OCI-LY1 (cell line): ENCODE results near the gene EXT2.

ENCODE experiments used
- H2AFZ ChIP-seq: fragments of 200-600 bp; sonication (generic), shearing (Covaris generic); 2 replicates; pipeline ENCODE4 v1.6.0; 2014; ENCODE audit warnings: antibody characterized with exemption, mild to moderate bottlenecking, low read length
- H3F3A ChIP-seq: fragments of 200-600 bp; sonication (generic), shearing (Covaris generic); 2 replicates; pipeline ENCODE4 v1.6.0; 2014; ENCODE audit warnings: mild to moderate bottlenecking, antibody characterized with exemption, low read length, moderate library complexity; ENCODE audit not compliant: insufficient read depth
- H3K27ac ChIP-seq: fragments of 200-600 bp; sonication (generic); 2 replicates; pipeline ENCODE4 v1.5.1; 2014; ENCODE audit warnings: low read length, mixed run types, mild to moderate bottlenecking, low read depth; ENCODE audit not compliant: poor library complexity, severe bottlenecking
- H3K27me3 ChIP-seq: fragments of 200-600 bp; sonication (generic); 2 replicates; pipeline ENCODE4 v1.6.0; 2014; ENCODE audit warnings: antibody characterized with exemption, mild to moderate bottlenecking, low read length, moderate library complexity; ENCODE audit not compliant: insufficient read depth
- H3K36me3 ChIP-seq: fragments of 200-600 bp; sonication (generic); 2 replicates; pipeline ENCODE4 v1.6.1; 2014; ENCODE audit warnings: mild to moderate bottlenecking, antibody characterized with exemption, low read length, moderate library complexity, mixed read lengths; ENCODE audit not compliant: insufficient read depth
- H3K4me1 ChIP-seq: fragments of 200-600 bp; sonication (generic); 2 replicates; pipeline ENCODE4 v1.5.1; 2014; ENCODE audit warnings: mild to moderate bottlenecking, low read length, moderate library complexity; ENCODE audit not compliant: insufficient read depth, severe bottlenecking
- H3K4me2 ChIP-seq: fragments of 200-600 bp; sonication (generic), shearing (Covaris generic); 2 replicates; pipeline ENCODE4 v1.6.1; 2014; ENCODE audit warnings: low read length
- H3K4me3 ChIP-seq: fragments of 200-600 bp; sonication (generic); 2 replicates; pipeline ENCODE4 v1.5.1; 2014; ENCODE audit warnings: low read length, low read depth, mild to moderate bottlenecking, mixed read lengths; ENCODE audit not compliant: poor library complexity, severe bottlenecking
- H3K79me2 ChIP-seq: fragments of 200-600 bp; shearing (Covaris generic); 2 replicates; pipeline ENCODE4 v1.6.1; 2016; ENCODE audit warnings: mixed run types, low read length, mixed read lengths; ENCODE audit not compliant: insufficient read depth
- H3K9ac ChIP-seq: fragments of 200-600 bp; sonication (generic), shearing (Covaris generic); 2 replicates; pipeline ENCODE4 v1.6.1; 2014; ENCODE audit warnings: mild to moderate bottlenecking, low read length, mixed read lengths
- H3K9me2 ChIP-seq: fragments of 200-600 bp; sonication (generic), shearing (Covaris generic); 2 replicates; pipeline ENCODE4 v1.6.1; 2014; ENCODE audit warnings: low read depth, mild to moderate bottlenecking, low read length, mixed read lengths
- H3K9me3 ChIP-seq: fragments of 200-600 bp; shearing (Covaris generic); 2 replicates; pipeline ENCODE4 v1.6.1; 2014; ENCODE audit warnings: low read length, mixed read lengths
- H4K20me1 ChIP-seq: fragments of 200-600 bp; sonication (generic), shearing (Covaris generic); 2 replicates; pipeline ENCODE4 v1.6.0; 2016; ENCODE audit warnings: mild to moderate bottlenecking, low read length; ENCODE audit not compliant: insufficient read depth
- EZH2 ChIP-seq: fragments of 200-600 bp; sonication (generic), shearing (Covaris generic); IDR thresholded peaks from 2 replicates; pipeline ENCODE4 v1.8.0; 2017; ENCODE audit warnings: borderline replicate concordance, mixed run types, mild to moderate bottlenecking, antibody characterized with exemption, low read length, moderate library complexity, mixed read lengths
- TF ChIP-seq, protein P1 (sequence below): fragments of 200-600 bp; sonication (generic), shearing (Covaris generic); IDR thresholded peaks from 2 replicates; pipeline ENCODE4 v1.5.1; 2017; ENCODE audit warnings: mild to moderate bottlenecking, antibody characterized with exemption, low read length, moderate library complexity, mixed read lengths

Gene EXT2

DNA sequence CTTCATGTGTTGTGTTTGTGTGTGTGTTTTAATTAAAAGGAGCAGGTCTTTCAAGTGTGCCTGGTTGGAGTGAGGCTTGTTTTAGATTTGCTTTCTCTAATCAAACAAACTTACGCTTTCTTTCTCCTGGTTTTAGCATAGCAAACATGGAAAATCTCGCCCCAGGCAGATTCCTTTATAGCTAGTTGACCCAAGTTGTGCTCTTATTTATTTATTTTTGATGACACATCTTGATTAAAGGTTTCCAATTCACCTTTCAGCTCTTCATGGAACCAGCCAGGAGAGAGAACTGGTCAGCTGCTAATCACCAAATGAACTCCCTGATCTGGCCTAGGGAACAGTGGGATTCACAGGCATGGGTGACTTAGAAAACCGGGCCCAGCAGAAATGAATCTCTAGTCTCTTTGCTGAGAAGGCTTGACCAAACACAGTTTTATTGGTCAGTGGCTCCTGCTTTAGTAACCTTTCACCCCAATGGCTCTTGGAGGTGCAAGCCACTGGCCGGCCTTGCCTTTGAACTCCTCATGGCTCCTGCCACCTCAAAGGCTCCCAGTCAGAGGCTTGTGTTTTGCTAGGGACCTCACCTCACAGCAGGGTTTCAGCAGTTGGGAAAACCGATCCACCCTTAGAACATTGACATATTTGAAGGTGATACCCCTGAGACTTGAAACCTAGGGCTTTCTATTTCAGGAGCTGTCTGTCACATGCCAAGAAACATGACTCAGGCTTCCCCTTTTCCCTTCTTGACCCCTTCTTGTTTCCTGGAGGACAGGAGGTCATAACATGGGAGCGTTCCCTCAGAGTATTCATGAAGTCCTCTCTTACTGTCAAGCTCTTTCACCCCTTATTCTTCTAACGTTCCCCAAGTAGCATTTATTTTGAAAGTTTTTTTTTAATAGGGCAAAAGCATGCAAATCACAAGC lies 48.8 kb downstream of the EXT2 start:
- no peak for TF ChIP-seq EZH2
- TF ChIP-seq, protein P1, sequence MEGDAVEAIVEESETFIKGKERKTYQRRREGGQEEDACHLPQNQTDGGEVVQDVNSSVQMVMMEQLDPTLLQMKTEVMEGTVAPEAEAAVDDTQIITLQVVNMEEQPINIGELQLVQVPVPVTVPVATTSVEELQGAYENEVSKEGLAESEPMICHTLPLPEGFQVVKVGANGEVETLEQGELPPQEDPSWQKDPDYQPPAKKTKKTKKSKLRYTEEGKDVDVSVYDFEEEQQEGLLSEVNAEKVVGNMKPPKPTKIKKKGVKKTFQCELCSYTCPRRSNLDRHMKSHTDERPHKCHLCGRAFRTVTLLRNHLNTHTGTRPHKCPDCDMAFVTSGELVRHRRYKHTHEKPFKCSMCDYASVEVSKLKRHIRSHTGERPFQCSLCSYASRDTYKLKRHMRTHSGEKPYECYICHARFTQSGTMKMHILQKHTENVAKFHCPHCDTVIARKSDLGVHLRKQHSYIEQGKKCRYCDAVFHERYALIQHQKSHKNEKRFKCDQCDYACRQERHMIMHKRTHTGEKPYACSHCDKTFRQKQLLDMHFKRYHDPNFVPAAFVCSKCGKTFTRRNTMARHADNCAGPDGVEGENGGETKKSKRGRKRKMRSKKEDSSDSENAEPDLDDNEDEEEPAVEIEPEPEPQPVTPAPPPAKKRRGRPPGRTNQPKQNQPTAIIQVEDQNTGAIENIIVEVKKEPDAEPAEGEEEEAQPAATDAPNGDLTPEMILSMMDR = no peak
- no peaks in the 10 kb centered on the region for H3K79me2 ChIP-seq
- no peaks in the 10 kb centered on the region for H4K20me1 ChIP-seq
- no peaks in the 10 kb centered on the region for H3K9me3 ChIP-seq
- no peak overlapping the region for H3K9ac ChIP-seq
- no peak overlapping the region for H3K27ac ChIP-seq
- no peaks in the 10 kb centered on the region for H3K27me3 ChIP-seq
- no peaks in the 10 kb centered on the region for H3K9me2 ChIP-seq
- H3K4me1 ChIP-seq = no peaks in the 10 kb centered on the region
- no peaks in the 10 kb centered on the region for H3K36me3 ChIP-seq
- H3K4me3 ChIP-seq = no peak overlapping the region
- H2AFZ ChIP-seq = no peak overlapping the region
- H3F3A ChIP-seq = no peaks in the 10 kb centered on the region
- H3K4me2 ChIP-seq = no peak overlapping the region

DNA sequence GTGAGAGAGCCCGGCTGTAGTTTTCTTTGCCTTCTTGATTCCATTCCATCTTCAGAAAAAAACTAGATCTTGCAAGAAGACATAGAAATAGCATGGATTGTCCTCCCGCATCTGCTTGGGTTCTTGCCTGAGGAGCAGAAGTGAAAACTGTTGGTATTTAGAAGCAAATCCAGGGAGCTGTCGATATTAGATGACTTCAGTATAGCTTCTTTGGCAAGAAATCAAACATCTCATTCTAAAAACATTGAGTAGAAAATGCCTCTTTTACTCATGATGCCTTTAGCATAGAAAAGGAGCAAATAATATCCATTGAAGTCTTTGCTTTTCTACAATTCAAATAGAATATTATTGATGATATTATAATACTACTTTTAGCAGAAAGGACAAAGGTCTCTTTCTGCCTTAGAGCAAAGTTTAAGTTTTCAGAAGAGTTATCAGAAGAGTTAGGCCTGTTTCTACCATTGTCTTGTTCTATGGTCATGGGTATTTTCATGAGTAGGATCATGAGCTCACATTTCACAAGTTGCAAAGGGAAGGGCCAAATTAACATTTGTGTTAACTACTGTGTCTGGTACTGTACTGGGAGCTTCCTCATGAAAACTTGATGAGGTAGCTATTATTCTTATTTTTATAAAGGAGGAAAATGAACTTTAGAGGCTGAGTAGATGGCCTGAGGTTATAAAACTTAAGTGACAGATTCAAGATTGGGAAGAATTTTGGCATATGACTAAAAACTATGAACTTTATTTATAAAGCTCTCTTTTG lies 49.7 kb downstream of the EXT2 start:
- no peaks in the 10 kb centered on the region for H3K4me1 ChIP-seq
- no peaks in the 10 kb centered on the region for H3K36me3 ChIP-seq
- no peak overlapping the region for H3K4me3 ChIP-seq
- no peaks in the 10 kb centered on the region for H3K9me3 ChIP-seq
- H3K27ac ChIP-seq = no peak overlapping the region
- H3K9me2 ChIP-seq = no peaks in the 10 kb centered on the region
- TF ChIP-seq, protein P1 = no peak
- no peak for TF ChIP-seq EZH2
- H3K4me2 ChIP-seq = no peak overlapping the region
- no peak overlapping the region for H2AFZ ChIP-seq
- H3F3A ChIP-seq = no peaks in the 10 kb centered on the region
- H3K9ac ChIP-seq = no peak overlapping the region
- H3K79me2 ChIP-seq = no peaks in the 10 kb centered on the region
- no peaks in the 10 kb centered on the region for H4K20me1 ChIP-seq
- no peaks in the 10 kb centered on the region for H3K27me3 ChIP-seq

GRCh38 chr11:44146931-44147330 lies 51.5 kb downstream of the EXT2 start:
- no peaks in the 10 kb centered on the region for H3K9me3 ChIP-seq
- H3K9me2 ChIP-seq = no peaks in the 10 kb centered on the region
- H3K9ac ChIP-seq = no peak overlapping the region
- no peaks in the 10 kb centered on the region for H3K79me2 ChIP-seq
- no peak for TF ChIP-seq EZH2
- TF ChIP-seq, protein P1 = no peak
- no peak overlapping the region for H3K27ac ChIP-seq
- H3K27me3 ChIP-seq = no peaks in the 10 kb centered on the region
- no peaks in the 10 kb centered on the region for H4K20me1 ChIP-seq
- no peaks in the 10 kb centered on the region for H3K36me3 ChIP-seq
- H2AFZ ChIP-seq = no peak overlapping the region
- no peak overlapping the region for H3K4me2 ChIP-seq
- H3K4me3 ChIP-seq = no peak overlapping the region
- H3F3A ChIP-seq = no peaks in the 10 kb centered on the region
- no peaks in the 10 kb centered on the region for H3K4me1 ChIP-seq
